SK-N-SH (cell line): Measurements from ENCODE around the gene ULBP1.

Source experiments
- CTCF ChIP-seq: fragments of 200-600 bp; sonication (generic); IDR thresholded peaks from 2 replicates; pipeline ENCODE4 v1.6.1; 2017; ENCODE audit warnings: antibody characterized with exemption, mild to moderate bottlenecking, moderate library complexity
- ELF1 ChIP-seq: IDR thresholded peaks from 2 replicates; pipeline ENCODE4 v1.4.0; 2012
- EP300 ChIP-seq, 2 experiments: IDR thresholded peaks; 2 replicates each; pipeline versions ENCODE4 v1.4.0 to v1.6.1; 2012; ENCODE audit warnings: borderline replicate concordance in 1 of 2, low read depth in 1 of 2, low read length in 1 of 2
- JUND ChIP-seq: IDR thresholded peaks from 2 replicates; pipeline ENCODE4 v1.4.0; 2012
- MXI1 ChIP-seq: IDR thresholded peaks from 2 replicates; pipeline ENCODE4 v1.6.1; 2012; ENCODE audit warnings: mild to moderate bottlenecking, low read depth, low read length, improper control_type of control experiment
- POLR2AphosphoS5 ChIP-seq: IDR thresholded peaks from 2 replicates; pipeline ENCODE4 v1.6.1; 2012; ENCODE audit warnings: low read depth, low read length
- RAD21 ChIP-seq: IDR thresholded peaks from 2 replicates; pipeline ENCODE4 v1.6.1; 2012; ENCODE audit warnings: mild to moderate bottlenecking, low read length
- RCOR1 ChIP-seq: fragments of 150-350 bp; IDR thresholded peaks from 2 replicates; pipeline ENCODE4 v1.6.1; 2017; ENCODE audit warnings: antibody characterized with exemption, low read length
- REST ChIP-seq: IDR thresholded peaks from 2 replicates; pipeline ENCODE4 v1.6.1; 2012; ENCODE audit warnings: mild to moderate bottlenecking, low read depth, low read length, moderate library complexity
- SIN3A ChIP-seq: IDR thresholded peaks from 2 replicates; pipeline ENCODE4 v1.6.1; 2012; ENCODE audit warnings: low read depth, mild to moderate bottlenecking, low read length, moderate library complexity, borderline replicate concordance
- TAF1 ChIP-seq: IDR thresholded peaks from 2 replicates; pipeline ENCODE4 v1.6.1; 2012; ENCODE audit warnings: low read depth, mild to moderate bottlenecking, low read length, moderate library complexity, borderline replicate concordance

- TF ChIP-seq RCOR1 (no peak), CTCF (no peak), REST (no peak), TAF1 (no peak), JUND (no peak), ELF1 (no peak), MXI1 (no peak), EP300 (IDR thresholded peaks at IDR 0.05; ENCODE audit: borderline replicate concordance in 1 of 2, low read depth in 1 of 2, low read length in 1 of 2) (no peak), RAD21 (no peak), POLR2AphosphoS5 (no peak), SIN3A (no peak)
Measured at GRCh38 chr6:149948011-149948410, 15.7 kb upstream of the ULBP1 start.
